C4-2B (cell line): ENCODE results near the gene BRIP1.

Source experiments
- H3K27ac ChIP-seq: fragments of 450-650 bp; 2 replicates; pipeline ENCODE4 v1.5.1; 2017
- CTCF ChIP-seq: fragments of 450-650 bp; conservative IDR thresholded peaks from 2 replicates; pipeline ENCODE4 v1.5.1; 2017; ENCODE audit warnings: mild to moderate bottlenecking
- ZFX ChIP-seq: fragments of 450-650 bp; IDR thresholded peaks from 2 replicates; pipeline ENCODE4 v1.6.1; 2017

BRIP1 gene

GRCh38 chr17:61639818-61640217 lies 223.5 kb downstream of the BRIP1 start:
- H3K27ac ChIP-seq = no peak overlapping the region
- TF ChIP-seq ZFX = no peak
- TF ChIP-seq CTCF = no peak

GRCh38 chr17:61638087-61638486 lies 225.2 kb downstream of the BRIP1 start:
- no peak overlapping the region for H3K27ac ChIP-seq
- TF ChIP-seq CTCF = no peak
- TF ChIP-seq ZFX = no peak

GRCh38 chr17:61635913-61636432 lies 227.4 kb downstream of the BRIP1 start:
- H3K27ac ChIP-seq = no peak overlapping the region
- TF ChIP-seq ZFX (no peak), CTCF (peak; percentile 93)

GRCh38 chr17:61634942-61635538 lies 228.3 kb downstream of the BRIP1 start:
- no peak for TF ChIP-seq CTCF
- no peak for TF ChIP-seq ZFX
- H3K27ac ChIP-seq = no peak overlapping the region

- TF ChIP-seq CTCF (no peak), ZFX (no peak)
- no peak overlapping the region for H3K27ac ChIP-seq
Measured at GRCh38 chr17:61634011-61634539, 229.3 kb downstream of the BRIP1 start.

GRCh38 chr17:61632826-61633225 lies 230.5 kb downstream of the BRIP1 start:
- TF ChIP-seq CTCF (no peak), ZFX (no peak)
- H3K27ac ChIP-seq = no peak overlapping the region

- TF ChIP-seq ZFX (no peak), CTCF (no peak)
- H3K27ac ChIP-seq = no peak overlapping the region
Measured at GRCh38 chr17:61631800-61632199, 231.5 kb downstream of the BRIP1 start.
